Fibroblast of villous mesenchyme (primary cell): ENCODE data around the gene DAND5. TPM values are rescaled to one million over a fixed set of nuclear protein-coding genes. Genes with fewer than 3 reads are reported as not detected.

Source experiments
- DNase-seq: peaks from one replicate; pipeline ENCODE4 v3.0.0-alpha.2; 2010; ENCODE audit warnings: low read depth
- H3K4me3 ChIP-seq: 2 replicates; pipeline ENCODE4 v1.5.1; 2011; ENCODE audit warnings: low read depth, mild to moderate bottlenecking, low read length
- CTCF ChIP-seq: IDR thresholded peaks from 2 replicates; pipeline ENCODE4 v1.5.1; 2012; ENCODE audit warnings: low read depth, mild to moderate bottlenecking, low read length; ENCODE audit not compliant: insufficient read depth
- total RNA-seq: library from RNA; depleted of rRNA; stranded (reverse); fragments of >200 nt; gene quantifications from 2 replicates; pipeline ENCODE4 v1.2.3, GENCODE V29; 2012

The DAND5 gene
- total RNA-seq, 1 donor, result not detected

GRCh38 chr19:13012690-13013608 is 43.6 kb downstream of the DAND5 start:
- no peak for TF ChIP-seq CTCF
- peak; percentile 92 for DNase-seq

GRCh38 chr19:13013649-13014048 is 44.3 kb downstream of the DAND5 start:
- TF ChIP-seq CTCF, result no peak
- DNase-seq, result no peak
- peak overlapping the region; percentile 53 for H3K4me3 ChIP-seq

More at GRCh38 chr19:13012690-13013608, 43.6 kb downstream of the DAND5 start:
- peak overlapping the region; percentile 53 for H3K4me3 ChIP-seq

DNA sequence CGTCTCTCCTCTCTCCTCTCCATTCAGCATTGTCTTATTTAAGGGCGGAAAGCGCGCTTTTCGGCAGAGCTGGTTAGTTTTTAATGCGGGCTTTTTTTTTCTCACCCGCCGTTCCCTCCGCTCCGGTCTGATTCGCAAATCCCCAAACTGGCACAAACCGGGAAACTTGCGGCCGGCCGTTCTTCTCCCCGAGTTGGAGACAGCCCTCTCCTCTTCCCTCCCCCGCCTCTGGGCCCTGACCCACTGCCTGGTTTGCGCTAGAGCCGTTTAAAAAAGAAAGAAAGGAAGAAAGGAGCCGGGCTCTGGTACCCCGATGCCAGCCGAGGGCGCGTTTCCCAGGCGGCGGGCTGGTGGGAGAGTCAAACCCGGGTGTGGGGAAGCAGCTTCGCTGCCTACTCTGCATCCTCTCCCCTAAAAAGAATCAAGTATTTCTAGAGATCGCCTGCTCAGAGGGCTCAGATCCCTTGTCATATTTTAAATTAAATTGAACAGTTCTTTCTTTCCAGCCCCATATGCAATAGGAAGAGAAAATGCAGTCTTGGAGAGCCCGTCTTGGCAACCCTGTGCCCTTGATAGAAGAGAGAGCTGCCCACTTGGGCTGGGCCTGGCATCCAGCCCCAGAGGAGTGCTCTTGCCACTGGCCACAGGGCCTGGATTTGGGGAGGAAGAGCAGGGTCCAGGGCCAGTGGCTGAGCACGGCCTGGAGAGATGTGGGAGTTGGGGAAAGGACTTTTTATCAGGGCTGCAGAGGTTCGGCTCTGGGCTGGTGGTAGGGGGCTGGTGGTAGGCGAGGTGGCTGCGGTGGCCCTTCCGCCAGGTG is 44.9 kb downstream of the DAND5 start:
- peak overlapping the region; percentile 53 for H3K4me3 ChIP-seq
- no peak for TF ChIP-seq CTCF
- peak; percentile 57 for DNase-seq

- TF ChIP-seq CTCF, result no peak
- no peak for DNase-seq
Measured at GRCh38 chr19:13014921-13015280, 45.5 kb downstream of the DAND5 start.

DNA sequence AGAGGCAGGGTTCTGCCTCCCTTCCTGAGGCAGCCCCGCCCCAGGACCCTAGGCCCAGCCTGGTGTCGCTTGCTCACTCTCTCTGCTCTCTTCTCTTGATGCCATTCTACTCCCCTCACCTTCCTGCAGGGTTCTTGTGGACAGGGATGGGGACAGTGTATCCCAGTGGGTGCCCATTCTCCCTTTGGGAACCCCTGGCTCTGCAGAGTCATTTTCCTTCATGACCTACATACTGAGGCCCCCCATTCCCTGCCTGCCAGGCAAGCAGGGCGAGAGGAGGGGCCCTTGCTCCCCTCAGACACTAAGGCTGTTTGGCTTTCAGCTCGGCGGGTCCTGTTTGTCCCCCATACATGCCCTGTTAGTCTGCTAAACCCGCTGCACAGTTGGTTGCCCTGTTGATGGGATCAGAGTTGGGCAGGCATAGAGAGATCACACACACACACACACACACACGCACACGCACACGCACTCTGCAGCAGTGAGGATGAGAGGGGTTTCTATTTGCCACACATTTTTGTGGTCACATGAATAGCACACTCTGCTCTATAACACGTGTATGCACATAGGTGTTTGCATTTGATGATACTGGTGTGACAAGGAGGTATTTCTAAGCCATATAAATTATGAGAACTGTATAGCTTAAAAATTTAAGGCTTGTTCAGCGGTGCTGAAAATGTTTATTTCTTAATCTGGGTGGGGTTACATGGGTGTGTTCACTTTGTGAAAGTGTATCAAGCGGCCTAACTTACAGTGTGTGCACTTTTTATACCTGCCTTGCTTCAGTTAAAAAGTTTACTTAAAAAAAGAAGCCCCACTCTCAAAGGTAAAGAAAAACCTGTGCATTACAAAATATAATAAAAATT is 46.2 kb downstream of the DAND5 start:
- TF ChIP-seq CTCF, result no peak
- no peak overlapping the region for H3K4me3 ChIP-seq
- no peak for DNase-seq

More at GRCh38 chr19:13014921-13015280, 45.5 kb downstream of the DAND5 start:
- H3K4me3 ChIP-seq, result no peak overlapping the region

- no peak for DNase-seq
- H3K4me3 ChIP-seq, result no peak overlapping the region
- no peak for TF ChIP-seq CTCF
Measured at GRCh38 chr19:13016245-13016627, 46.9 kb downstream of the DAND5 start.
